ENCODE results near the gene INSC. TPM values are rescaled to one million over a fixed set of nuclear protein-coding genes. Genes with fewer than 3 reads are reported as not detected.

INSC gene
- total and polyA plus RNA-seq, 11 donors, result 0.19 to 1.5 (median 0.43) TPM; not detected in 1

GRCh38 chr11:15149050-15149449 is 34.3 kb downstream of the INSC start:
- DNase-seq, result no peak
- no peaks in the 10 kb centered on the region for H3K9me3 ChIP-seq
- H3K27me3 ChIP-seq, result no peaks in the 10 kb centered on the region
- no peak overlapping the region for H3K27ac ChIP-seq
- no peaks in the 10 kb centered on the region for H3K36me3 ChIP-seq
- intact Hi-C loops (cut with DNase I), result no loop called here
- ATAC-seq, result no peak
- no peak for TF ChIP-seq POLR2A (IDR thresholded peaks at IDR 0.05)
- no peak for TF ChIP-seq CTCF (IDR thresholded peaks at IDR 0.05)
- no peaks in the 10 kb centered on the region for H3K4me1 ChIP-seq
- WGBS, 4 donors, result 76 to 86% (median 83%) methylated on average over 6 to 10 of the region's 10 CpGs
- no peak overlapping the region for H3K4me3 ChIP-seq

GRCh38 chr11:15150507-15150906 is 35.8 kb downstream of the INSC start:
- Histone ChIP-seq H3K4me1 (no peaks in the 10 kb centered on the region), H3K9me3 (no peaks in the 10 kb centered on the region), H3K27ac (no peak overlapping the region), H3K36me3 (no peaks in the 10 kb centered on the region), H3K4me3 (no peak overlapping the region), H3K27me3 (no peaks in the 10 kb centered on the region)
- DNase-seq (no peak), ATAC-seq (no peak)
- TF ChIP-seq CTCF (IDR thresholded peaks at IDR 0.05) (no peak), POLR2A (IDR thresholded peaks at IDR 0.05) (no peak)
- intact Hi-C loops (cut with DNase I), result loop anchor here in 1 of 10 donors (2.0 kb wide), 1 partner anchor 18 kb away; no protein-coding TSS in a partner anchor
- WGBS, 4 donors, result 66 to 83% (median 75%) methylated on average over 1 of the region's 1 CpG

- DNase-seq (no peak), ATAC-seq (no peak)
- Histone ChIP-seq H3K4me1 (no peaks in the 10 kb centered on the region), H3K9me3 (no peaks in the 10 kb centered on the region), H3K4me3 (no peak overlapping the region), H3K27me3 (no peaks in the 10 kb centered on the region), H3K27ac (no peak overlapping the region), H3K36me3 (no peaks in the 10 kb centered on the region)
- TF ChIP-seq CTCF (IDR thresholded peaks at IDR 0.05), result no peak
- no peak for TF ChIP-seq POLR2A (IDR thresholded peaks at IDR 0.05)
- intact Hi-C loops (cut with DNase I), result no loop called here
Observed at GRCh38 chr11:15153231-15153630, 38.5 kb downstream of the INSC start.

- Histone ChIP-seq H3K36me3 (no peaks in the 10 kb centered on the region), H3K27ac (no peak overlapping the region), H3K27me3 (no peaks in the 10 kb centered on the region), H3K9me3 (no peaks in the 10 kb centered on the region), H3K4me3 (no peak overlapping the region), H3K4me1 (no peaks in the 10 kb centered on the region)
- 77 to 83% (median 79%) methylated on average over 3 of the region's 3 CpGs for WGBS, 4 donors
- DNase-seq (no peak), ATAC-seq (no peak)
- TF ChIP-seq CTCF (IDR thresholded peaks at IDR 0.05) (no peak), POLR2A (IDR thresholded peaks at IDR 0.05) (no peak)
- intact Hi-C loops (cut with DNase I), result no loop called here
Observed at GRCh38 chr11:15157181-15157580, 42.5 kb downstream of the INSC start.

Data from heart left ventricle (tissue), 16 donors.